ENCODE measurements around the gene GABRB3.

The GABRB3 gene

DNA sequence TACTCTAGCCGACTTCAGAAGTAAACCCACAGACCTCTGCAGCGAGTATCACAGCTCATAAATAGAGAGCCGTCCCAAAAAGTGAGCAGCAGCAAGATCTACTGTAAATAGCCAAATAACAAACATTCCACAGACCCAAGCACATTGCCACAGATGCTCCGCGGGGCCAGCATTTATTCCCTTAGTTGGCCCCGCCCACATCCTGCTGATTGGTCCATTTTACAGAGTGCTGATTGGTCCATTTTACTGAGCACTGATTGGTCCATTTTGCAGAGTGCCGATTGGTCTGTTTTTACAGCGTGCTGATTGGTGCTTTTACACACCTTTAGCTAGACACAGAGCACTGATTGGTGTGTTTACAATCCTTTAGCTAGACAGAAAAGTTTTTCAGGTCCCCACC lies 17.3 kb upstream of the GABRB3 start:
- no peak for DNase-seq (ENCODE audit: low read depth)
- no peak overlapping the region for H3K4me3 ChIP-seq (ENCODE audit: low read depth, low read length)
- TF ChIP-seq, protein P1, sequence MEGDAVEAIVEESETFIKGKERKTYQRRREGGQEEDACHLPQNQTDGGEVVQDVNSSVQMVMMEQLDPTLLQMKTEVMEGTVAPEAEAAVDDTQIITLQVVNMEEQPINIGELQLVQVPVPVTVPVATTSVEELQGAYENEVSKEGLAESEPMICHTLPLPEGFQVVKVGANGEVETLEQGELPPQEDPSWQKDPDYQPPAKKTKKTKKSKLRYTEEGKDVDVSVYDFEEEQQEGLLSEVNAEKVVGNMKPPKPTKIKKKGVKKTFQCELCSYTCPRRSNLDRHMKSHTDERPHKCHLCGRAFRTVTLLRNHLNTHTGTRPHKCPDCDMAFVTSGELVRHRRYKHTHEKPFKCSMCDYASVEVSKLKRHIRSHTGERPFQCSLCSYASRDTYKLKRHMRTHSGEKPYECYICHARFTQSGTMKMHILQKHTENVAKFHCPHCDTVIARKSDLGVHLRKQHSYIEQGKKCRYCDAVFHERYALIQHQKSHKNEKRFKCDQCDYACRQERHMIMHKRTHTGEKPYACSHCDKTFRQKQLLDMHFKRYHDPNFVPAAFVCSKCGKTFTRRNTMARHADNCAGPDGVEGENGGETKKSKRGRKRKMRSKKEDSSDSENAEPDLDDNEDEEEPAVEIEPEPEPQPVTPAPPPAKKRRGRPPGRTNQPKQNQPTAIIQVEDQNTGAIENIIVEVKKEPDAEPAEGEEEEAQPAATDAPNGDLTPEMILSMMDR (conservative IDR thresholded peaks at IDR 0.05; ENCODE audit: low read depth, low read length): no peak

DNA sequence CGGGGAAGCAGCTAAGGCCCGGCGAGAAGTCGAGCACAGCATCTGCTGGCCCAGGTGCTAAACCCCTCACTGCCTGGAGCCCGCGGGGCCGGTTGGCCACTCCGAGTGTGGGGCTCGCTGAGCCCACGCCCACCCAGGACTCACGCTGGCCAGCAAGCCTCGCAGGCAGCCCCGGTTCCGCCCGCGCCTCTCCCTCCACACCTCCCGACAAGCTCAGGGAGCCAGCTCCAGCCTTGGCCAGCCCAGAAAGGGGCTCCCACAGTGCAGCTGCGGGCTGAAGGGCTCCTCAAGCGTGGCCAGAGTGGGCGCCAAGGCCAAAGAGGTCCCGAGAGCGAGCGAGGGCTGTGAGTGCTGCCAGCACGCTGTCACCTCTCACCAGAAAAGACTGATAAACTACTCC lies 8.9 kb upstream of the GABRB3 start:
- TF ChIP-seq, protein P1 (conservative IDR thresholded peaks at IDR 0.05; ENCODE audit: low read depth, low read length): no peak

DNA sequence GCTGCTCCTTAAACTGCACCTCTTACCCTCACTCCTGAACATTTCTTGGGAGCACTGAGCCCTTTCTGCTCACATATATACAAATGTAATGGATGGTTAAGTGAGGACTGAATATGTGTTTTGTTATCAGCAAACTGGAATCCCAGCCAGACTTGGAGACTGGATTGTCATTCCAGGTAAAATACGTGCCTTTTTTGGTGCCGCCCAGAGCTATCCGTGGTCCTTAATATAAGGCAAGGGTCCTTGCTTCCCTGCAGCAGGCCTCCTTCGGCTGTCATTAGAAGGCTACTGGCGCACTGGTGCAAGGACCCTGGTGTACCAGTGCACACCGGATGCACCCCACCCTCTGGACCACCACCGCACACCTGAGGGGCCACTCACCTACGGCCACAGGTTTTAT lies 1.1 kb upstream of the GABRB3 start:
- TF ChIP-seq, protein P1 (conservative IDR thresholded peaks at IDR 0.05; ENCODE audit: low read depth, low read length): no peak
- no peak for DNase-seq (ENCODE audit: low read depth)

More for the DNA sequence above, 8.9 kb upstream of the GABRB3 start:
- DNase-seq (ENCODE audit: low read depth): no peak
- no peak overlapping the region for H3K4me3 ChIP-seq (ENCODE audit: low read depth, low read length)

DNA sequence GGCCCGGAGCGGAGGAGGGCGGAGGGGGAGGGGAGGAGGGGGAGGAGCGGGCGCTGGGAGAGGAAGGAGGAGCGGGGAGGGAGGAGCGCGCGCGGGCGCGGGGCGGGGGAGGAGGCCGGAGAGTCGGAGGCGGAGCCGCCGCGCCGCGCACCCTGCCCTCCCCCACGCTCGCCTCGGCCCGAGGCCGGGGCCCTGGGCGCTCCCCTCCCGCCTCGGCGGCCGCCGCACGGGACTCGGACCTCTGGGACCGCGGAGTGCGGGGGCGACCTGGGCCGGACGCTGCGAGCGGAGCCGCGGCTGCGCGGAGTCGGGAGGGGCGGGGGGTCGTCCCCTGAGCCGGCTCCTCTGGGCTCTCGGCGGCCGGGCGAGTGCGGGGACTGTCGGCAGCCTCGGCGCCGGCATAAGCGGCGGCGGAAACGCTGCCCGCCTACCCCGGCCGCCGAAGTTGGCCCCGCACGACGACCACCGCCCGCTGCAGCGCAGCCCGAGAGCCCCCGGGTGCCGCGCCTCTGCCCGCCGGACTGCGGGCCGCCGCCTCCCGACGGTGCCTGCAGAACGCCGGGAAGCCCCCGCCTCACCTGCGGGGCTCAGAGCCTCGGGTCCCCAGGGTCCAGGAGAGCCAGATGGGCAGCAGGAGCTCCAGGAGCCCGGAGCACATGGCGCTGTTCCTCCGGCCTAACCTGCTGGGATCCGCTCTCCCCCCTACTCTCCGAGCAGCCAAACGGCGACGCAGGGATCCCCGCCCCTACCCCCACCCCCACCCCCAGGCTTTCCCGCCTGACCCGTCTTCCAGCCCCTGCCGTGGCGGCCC lies 406 bp upstream of the GABRB3 start:
- peak; percentile 1 for DNase-seq (ENCODE audit: low read depth)
- H3K4me3 ChIP-seq (ENCODE audit: low read depth, low read length): no peak overlapping the region
- TF ChIP-seq, protein P1 (conservative IDR thresholded peaks at IDR 0.05; ENCODE audit: low read depth, low read length): no peak

More for the DNA sequence above, 1.1 kb upstream of the GABRB3 start:
- no peak overlapping the region for H3K4me3 ChIP-seq (ENCODE audit: low read depth, low read length)

DNA sequence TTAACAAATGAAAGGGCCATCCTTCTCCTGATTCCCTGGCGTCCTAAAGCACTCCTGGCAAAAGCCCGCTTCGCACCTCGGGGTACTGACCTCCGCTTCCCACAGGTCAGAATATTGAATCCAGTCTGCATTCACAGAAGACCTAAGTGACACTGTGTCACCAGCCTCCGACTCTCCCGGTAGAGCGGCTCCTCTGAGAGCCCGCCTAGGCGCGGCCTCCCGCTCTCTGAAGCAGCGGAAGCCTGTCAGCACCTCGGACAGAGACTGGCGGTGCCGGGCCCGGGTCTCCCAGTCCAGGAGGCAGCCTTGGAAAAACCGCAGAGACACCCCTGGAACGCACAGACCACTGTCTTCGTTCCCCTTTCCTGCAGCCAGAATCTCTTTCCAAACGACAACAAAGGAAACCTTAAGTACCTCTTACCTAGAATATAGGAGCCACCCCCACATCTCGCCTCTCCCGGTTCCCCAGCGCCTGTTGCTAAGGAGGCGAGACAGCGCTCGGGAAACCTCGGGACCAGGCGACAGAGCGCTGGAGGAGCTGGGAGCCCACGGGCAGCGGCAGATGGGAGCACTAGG lies 1.2 kb downstream of the GABRB3 start:
- no peak for DNase-seq (ENCODE audit: low read depth)
- no peak overlapping the region for H3K4me3 ChIP-seq (ENCODE audit: low read depth, low read length)
- TF ChIP-seq, protein P1 (conservative IDR thresholded peaks at IDR 0.05; ENCODE audit: low read depth, low read length): no peak

DNA sequence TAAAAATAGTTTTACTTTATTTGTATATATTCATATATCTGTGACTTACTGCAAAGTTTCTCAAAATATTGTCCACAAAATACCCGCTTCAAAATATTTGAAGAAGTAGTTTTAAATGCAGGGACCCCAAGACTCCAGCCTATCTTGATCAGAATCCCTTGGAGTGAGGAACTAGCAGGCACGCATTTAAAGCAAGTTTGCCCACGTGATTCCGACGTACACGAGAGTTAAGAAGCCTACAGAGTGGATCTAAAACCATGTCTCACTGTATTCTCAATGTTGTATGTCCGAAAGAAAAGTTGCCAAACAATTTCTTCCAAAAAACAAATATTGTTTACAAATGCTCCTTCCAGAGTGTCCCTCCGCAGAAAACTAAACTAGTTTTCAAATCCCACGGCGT lies 1.7 kb downstream of the GABRB3 start:
- DNase-seq (ENCODE audit: low read depth): no peak
- TF ChIP-seq, protein P1 (conservative IDR thresholded peaks at IDR 0.05; ENCODE audit: low read depth, low read length): no peak
- no peak overlapping the region for H3K4me3 ChIP-seq (ENCODE audit: low read depth, low read length)

All from choroid plexus epithelial cell (primary cell).